22Rv1 (cell line): ENCODE data around the gene TSC1.

Source experiments
- CTCF ChIP-seq: fragments of 450-650 bp; IDR thresholded peaks from 2 replicates; pipeline ENCODE4 v1.5.1; 2017; ENCODE audit warnings: mild to moderate bottlenecking
- ZFX ChIP-seq: fragments of 450-650 bp; IDR thresholded peaks from 2 replicates; pipeline ENCODE4 v1.6.1; 2017; ENCODE audit warnings: antibody characterized with exemption, borderline replicate concordance

GRCh38 chr9:132970324-132971062, 26.1 kb upstream of the TSC1 start:
- no peak for TF ChIP-seq CTCF
- TF ChIP-seq ZFX, result no peak
